ENCODE data around the gene DCAF12.

The DCAF12 gene

DNA sequence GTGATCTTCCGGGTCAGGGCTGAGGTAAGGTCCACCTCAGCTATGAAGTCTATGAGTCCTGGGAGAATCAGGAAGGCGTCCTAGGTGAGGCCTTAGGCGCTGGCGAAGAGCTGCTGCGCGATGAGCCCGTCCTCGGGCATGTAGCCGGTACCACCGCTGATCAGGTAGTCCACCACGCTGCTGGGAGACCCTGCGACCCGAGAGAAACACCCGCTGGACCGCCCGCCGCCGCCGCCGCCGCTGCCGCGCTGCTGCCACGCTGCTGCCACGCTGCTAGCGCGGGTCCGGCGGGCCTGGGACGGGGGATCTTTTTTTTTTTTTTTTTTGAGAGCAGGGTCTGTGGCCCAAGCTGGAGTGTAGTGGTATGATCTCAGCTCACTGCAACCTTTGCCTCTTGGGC is 8.0 kb upstream of the DCAF12 start (continued):
- TF ChIP-seq TCF4 (CRISPR knock-in tag; IDR thresholded peaks at IDR 0.05; ENCODE audit: borderline replicate concordance) (no peak), PATZ1 (CRISPR knock-in tag; IDR thresholded peaks at IDR 0.05; ENCODE audit: borderline replicate concordance) (no peak), SNAI2 (CRISPR knock-in tag; IDR thresholded peaks at IDR 0.05) (no peak)

DNA sequence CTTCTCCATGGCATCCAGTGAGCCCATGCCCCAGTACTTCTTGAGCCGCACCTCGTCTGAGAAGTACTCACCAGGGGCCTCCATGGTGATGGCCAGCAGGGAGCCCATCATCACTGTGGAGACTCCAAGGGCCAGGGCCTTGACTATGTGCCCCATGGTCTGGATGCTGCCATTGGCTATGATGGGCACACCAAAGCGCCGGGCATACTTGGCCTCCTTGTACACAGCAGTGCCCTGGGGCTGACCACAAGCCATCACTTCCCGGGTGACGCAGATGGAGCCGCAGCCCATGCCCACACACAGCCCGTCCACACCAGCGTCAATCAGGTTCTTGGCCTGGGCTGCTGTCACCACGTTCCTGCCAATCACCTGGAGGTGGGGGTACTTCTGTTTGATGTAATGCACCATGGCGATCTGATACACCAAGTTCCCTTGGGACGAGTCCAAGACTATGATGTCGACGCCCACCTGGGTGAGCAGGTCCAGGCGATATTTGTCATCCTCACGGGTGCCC is 7.0 kb upstream of the DCAF12 start:
- no peak for TF ChIP-seq OSR1 (CRISPR knock-in tag; IDR thresholded peaks at IDR 0.05)
- TF ChIP-seq, protein P1, sequence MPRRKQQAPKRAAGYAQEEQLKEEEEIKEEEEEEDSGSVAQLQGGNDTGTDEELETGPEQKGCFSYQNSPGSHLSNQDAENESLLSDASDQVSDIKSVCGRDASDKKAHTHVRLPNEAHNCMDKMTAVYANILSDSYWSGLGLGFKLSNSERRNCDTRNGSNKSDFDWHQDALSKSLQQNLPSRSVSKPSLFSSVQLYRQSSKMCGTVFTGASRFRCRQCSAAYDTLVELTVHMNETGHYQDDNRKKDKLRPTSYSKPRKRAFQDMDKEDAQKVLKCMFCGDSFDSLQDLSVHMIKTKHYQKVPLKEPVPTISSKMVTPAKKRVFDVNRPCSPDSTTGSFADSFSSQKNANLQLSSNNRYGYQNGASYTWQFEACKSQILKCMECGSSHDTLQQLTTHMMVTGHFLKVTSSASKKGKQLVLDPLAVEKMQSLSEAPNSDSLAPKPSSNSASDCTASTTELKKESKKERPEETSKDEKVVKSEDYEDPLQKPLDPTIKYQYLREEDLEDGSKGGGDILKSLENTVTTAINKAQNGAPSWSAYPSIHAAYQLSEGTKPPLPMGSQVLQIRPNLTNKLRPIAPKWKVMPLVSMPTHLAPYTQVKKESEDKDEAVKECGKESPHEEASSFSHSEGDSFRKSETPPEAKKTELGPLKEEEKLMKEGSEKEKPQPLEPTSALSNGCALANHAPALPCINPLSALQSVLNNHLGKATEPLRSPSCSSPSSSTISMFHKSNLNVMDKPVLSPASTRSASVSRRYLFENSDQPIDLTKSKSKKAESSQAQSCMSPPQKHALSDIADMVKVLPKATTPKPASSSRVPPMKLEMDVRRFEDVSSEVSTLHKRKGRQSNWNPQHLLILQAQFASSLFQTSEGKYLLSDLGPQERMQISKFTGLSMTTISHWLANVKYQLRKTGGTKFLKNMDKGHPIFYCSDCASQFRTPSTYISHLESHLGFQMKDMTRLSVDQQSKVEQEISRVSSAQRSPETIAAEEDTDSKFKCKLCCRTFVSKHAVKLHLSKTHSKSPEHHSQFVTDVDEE (CRISPR knock-in tag; IDR thresholded peaks at IDR 0.05): no peak
- ATAC-seq: no peak

- TF ChIP-seq TCF4 (CRISPR knock-in tag; IDR thresholded peaks at IDR 0.05; ENCODE audit: borderline replicate concordance) (no peak), CSDC2 (CRISPR knock-in tag; IDR thresholded peaks at IDR 0.05) (no peak), ZC3H10 (CRISPR knock-in tag; IDR thresholded peaks at IDR 0.05) (no peak), ZNF8 (CRISPR knock-in tag; IDR thresholded peaks at IDR 0.05) (no peak), CREB5 (CRISPR knock-in tag; IDR thresholded peaks at IDR 0.05; ENCODE audit: low read depth) (no peak), SNAI2 (CRISPR knock-in tag; IDR thresholded peaks at IDR 0.05) (no peak), ARNTL (CRISPR knock-in tag; IDR thresholded peaks at IDR 0.05; ENCODE audit: borderline replicate concordance, low read depth) (no peak), POU6F1 (CRISPR knock-in tag; IDR thresholded peaks at IDR 0.05; ENCODE audit: borderline replicate concordance, low read depth) (no peak)
- TF ChIP-seq, protein P2, sequence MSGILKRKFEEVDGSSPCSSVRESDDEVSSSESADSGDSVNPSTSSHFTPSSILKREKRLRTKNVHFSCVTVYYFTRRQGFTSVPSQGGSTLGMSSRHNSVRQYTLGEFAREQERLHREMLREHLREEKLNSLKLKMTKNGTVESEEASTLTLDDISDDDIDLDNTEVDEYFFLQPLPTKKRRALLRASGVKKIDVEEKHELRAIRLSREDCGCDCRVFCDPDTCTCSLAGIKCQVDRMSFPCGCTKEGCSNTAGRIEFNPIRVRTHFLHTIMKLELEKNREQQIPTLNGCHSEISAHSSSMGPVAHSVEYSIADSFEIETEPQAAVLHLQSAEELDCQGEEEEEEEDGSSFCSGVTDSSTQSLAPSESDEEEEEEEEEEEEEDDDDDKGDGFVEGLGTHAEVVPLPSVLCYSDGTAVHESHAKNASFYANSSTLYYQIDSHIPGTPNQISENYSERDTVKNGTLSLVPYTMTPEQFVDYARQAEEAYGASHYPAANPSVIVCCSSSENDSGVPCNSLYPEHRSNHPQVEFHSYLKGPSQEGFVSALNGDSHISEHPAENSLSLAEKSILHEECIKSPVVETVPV (CRISPR knock-in tag; IDR thresholded peaks at IDR 0.05): no peak
- TF ChIP-seq, protein P1 (CRISPR knock-in tag; IDR thresholded peaks at IDR 0.05): no peak
- no peak for ATAC-seq
Measured at GRCh38 chr9:34131571-34131970, 5.1 kb upstream of the DCAF12 start.

Measured in SK-N-SH treated with all-trans-retinoic acid at 6 μM for 48 hours (cell line).